ENCODE data around the gene CBX8. TPM values are rescaled to one million over a fixed set of nuclear protein-coding genes. Genes with fewer than 3 reads are reported as not detected.

CBX8 gene
- total and polyA plus RNA-seq, 2 of the 13 experiments (the other 11 are each of a cell fraction or from before 2014, with no cell fraction given) = 0.34 to 12.6 TPM

DNA sequence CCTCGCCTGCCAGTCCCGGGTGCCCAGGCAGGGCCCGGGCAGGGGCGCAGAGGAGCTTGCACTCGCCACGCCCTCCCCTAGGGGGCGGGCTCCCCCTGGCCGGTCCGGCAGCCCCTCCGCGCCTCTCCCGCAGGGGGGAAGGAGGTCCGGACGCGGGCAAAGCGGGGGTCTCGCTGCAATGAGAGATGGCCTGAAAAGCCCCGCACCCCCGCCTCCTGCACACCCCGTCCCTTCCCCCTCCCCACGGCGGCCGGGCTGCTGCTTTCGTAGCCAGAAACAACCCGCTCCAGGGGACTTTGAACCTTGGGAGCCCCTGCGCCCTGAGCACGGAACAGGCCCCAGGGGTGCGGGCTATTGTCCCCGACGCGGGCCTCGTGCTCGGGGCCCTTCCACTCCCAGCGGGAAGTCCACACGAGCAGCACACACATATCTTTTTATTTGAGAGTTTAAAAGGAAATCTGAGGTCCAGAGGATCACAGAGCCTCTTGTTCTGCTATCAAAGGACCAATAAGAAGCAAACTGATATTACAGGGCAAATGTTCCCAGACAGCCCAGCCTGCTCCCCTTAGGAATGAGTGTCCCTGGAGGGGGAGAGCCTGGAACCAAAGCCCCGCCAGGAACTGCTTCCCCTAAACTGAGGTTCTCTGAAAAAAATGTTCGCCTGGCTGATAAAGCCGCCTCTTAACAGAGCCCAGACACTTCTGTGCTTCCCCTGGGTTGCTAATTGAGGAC is 48.2 kb upstream of the CBX8 start (continued):
- TF ChIP-seq, protein P1, sequence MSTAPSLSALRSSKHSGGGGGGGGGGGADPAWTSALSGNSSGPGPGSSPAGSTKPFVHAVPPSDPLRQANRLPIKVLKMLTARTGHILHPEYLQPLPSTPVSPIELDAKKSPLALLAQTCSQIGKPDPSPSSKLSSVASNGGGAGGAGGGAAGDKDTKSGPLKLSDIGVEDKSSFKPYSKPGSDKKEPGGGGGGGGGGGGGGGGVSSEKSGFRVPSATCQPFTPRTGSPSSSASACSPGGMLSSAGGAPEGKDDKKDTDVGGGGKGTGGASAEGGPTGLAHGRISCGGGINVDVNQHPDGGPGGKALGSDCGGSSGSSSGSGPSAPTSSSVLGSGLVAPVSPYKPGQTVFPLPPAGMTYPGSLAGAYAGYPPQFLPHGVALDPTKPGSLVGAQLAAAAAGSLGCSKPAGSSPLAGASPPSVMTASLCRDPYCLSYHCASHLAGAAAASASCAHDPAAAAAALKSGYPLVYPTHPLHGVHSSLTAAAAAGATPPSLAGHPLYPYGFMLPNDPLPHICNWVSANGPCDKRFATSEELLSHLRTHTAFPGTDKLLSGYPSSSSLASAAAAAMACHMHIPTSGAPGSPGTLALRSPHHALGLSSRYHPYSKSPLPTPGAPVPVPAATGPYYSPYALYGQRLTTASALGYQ (CRISPR knock-in tag; IDR thresholded peaks at IDR 0.05) = peak; percentile 72; the same call in 1 of the 2 replicates
- peak; percentile 85; the same call in 1 of the 2 replicates for TF ChIP-seq FOXJ3 (CRISPR knock-in tag; IDR thresholded peaks at IDR 0.05; ENCODE audit: borderline replicate concordance)
- no peak; a peak in 2 of 4 replicates for TF ChIP-seq HMGXB4 (CRISPR knock-in tag; IDR thresholded peaks at IDR 0.05; ENCODE audit: borderline replicate concordance in 1 of 2, low read depth in 1 of 2)
- peak; percentile 69; the same call in 1 of the 2 replicates for TF ChIP-seq ZNF160 (CRISPR knock-in tag; IDR thresholded peaks at IDR 0.05)
- peak; percentile 42; the same call in 1 of the 2 replicates for TF ChIP-seq HMG20A (CRISPR knock-in tag; IDR thresholded peaks at IDR 0.05; ENCODE audit: borderline replicate concordance)
- TF ChIP-seq YEATS4 (CRISPR knock-in tag; IDR thresholded peaks at IDR 0.05; ENCODE audit: borderline replicate concordance) = peak; percentile 82
- peak; percentile 32; the same call in 1 of the 2 replicates for TF ChIP-seq NR1H2 (CRISPR knock-in tag; IDR thresholded peaks at IDR 0.05; ENCODE audit: borderline replicate concordance, low read depth)
- TF ChIP-seq MIER3 (CRISPR knock-in tag; IDR thresholded peaks at IDR 0.05; ENCODE audit: borderline replicate concordance) = no peak; the same call in 1 of the 2 replicates
- no peak for TF ChIP-seq SNAI1 (CRISPR knock-in tag; IDR thresholded peaks at IDR 0.05; ENCODE audit: borderline replicate concordance)
- no peak for TF ChIP-seq JARID2 (CRISPR knock-in tag; IDR thresholded peaks at IDR 0.05; ENCODE audit: insufficient replicate concordance)
- no peak for TF ChIP-seq ZNF317 (CRISPR knock-in tag; IDR thresholded peaks at IDR 0.05)
- no peak for TF ChIP-seq JUNB (CRISPR knock-in tag; IDR thresholded peaks at IDR 0.05; ENCODE audit: borderline replicate concordance)
- TF ChIP-seq STAT5B (CRISPR knock-in tag; IDR thresholded peaks at IDR 0.05) = no peak
- no peak for TF ChIP-seq ESRRA (CRISPR knock-in tag; IDR thresholded peaks at IDR 0.05; ENCODE audit: low read depth)
- 0 out of 2 replicates have a peak, but pooled peaks have one; percentile 76 for TF ChIP-seq ZNF775 (CRISPR knock-in tag; IDR thresholded peaks at IDR 0.05; ENCODE audit: borderline replicate concordance)
- TF ChIP-seq HES4 (CRISPR knock-in tag; IDR thresholded peaks at IDR 0.05; ENCODE audit: borderline replicate concordance) = peak; percentile 57; the same call in 1 of the 2 replicates
- TF ChIP-seq SIX4 (CRISPR knock-in tag; IDR thresholded peaks at IDR 0.05) = 0 out of 2 replicates have a peak, but pooled peaks have one; percentile 26
- no peak for TF ChIP-seq ZNF180 (CRISPR knock-in tag; IDR thresholded peaks at IDR 0.05; ENCODE audit: borderline replicate concordance, low read depth)
- TF ChIP-seq SAFB2 (CRISPR knock-in tag; IDR thresholded peaks at IDR 0.05; ENCODE audit: borderline replicate concordance, low read depth) = no peak

Data from HepG2 (cell line).